Left hindlimb (tissue), 1 donor: ENCODE results near the gene FNDC7.
"Not testable (repeated sequence)": the region's sequence is repeated elsewhere in the genome, so short reads cannot be mapped to it uniquely, and the experiment has no call there.

Experiments
- DNase-seq: peaks from one replicate; pipeline ENCODE4 v3.0.0-alpha.2; 2018

FNDC7 gene

GRCh38 chr1:108745980-108746381, 33.3 kb downstream of the FNDC7 start:
- DNase-seq, result no peak

GRCh38 chr1:108746382-108747170, 33.9 kb downstream of the FNDC7 start, which contains the start of gene STXBP3:
Gene STXBP3 (plus strand): TSS chr1:108746674. CDS start chr1:108746738, 64 bp downstream.
- peak; percentile 99 for DNase-seq

- peak; percentile 87 for DNase-seq
Observed at GRCh38 chr1:108747171-108747850, 34.6 kb downstream of the FNDC7 start.

DNA sequence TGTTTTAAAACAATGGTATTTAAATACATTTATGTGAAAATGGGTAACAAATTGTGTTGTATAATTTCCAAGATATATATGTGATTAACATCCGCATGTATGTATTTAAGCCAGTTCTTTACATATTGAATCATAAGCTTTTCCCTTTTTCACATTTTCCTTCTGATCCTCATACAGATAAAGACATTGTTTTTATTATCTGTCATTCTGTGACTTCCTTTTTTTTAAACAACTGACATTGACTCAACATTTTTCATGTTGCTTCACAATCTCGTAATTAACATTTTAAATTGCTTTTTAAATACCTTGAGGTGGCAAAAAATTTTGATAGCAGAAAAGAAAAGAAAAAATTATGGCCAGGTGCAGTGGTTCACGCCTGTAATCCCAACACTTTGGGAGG, 35.2 kb downstream of the FNDC7 start:
- no peak for DNase-seq

- no peak for DNase-seq
Observed at GRCh38 chr1:108749081-108749480, 36.4 kb downstream of the FNDC7 start.

DNA sequence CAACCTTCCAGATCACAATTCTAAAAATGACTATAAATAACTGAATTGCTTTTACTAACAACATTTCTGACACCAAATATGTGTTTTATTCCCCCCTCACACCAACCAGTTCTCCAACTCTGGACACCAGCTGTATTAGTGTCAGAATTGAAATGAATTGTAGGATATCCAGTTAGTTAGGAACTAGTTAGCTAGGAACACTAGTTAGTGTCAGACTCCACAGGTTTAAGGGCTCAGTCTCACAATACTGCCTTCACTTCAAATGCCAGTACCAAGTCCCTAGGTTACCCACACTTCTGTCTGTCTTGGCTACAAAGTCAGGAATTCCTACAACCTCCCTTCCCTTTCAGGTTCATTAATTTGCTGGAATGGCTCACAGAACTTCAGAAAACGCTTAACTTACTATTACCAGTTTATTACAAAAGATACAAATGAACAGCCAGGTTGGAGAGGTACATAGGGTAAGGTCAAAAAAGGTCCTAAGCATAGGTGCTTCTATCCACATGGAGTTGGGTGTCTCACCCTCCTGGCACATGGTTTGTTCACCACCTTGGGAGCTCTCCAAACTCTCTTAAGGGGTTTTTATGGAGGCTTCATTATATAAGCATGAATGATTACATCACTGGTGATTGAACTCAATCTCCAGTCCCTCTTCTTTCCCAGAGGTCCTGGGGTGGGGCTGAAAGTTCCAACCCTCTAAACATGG, 37.9 kb downstream of the FNDC7 start:
- DNase-seq, result no peak

GRCh38 chr1:108753363-108753762, 40.7 kb downstream of the FNDC7 start:
- DNase-seq, result no peak

DNA sequence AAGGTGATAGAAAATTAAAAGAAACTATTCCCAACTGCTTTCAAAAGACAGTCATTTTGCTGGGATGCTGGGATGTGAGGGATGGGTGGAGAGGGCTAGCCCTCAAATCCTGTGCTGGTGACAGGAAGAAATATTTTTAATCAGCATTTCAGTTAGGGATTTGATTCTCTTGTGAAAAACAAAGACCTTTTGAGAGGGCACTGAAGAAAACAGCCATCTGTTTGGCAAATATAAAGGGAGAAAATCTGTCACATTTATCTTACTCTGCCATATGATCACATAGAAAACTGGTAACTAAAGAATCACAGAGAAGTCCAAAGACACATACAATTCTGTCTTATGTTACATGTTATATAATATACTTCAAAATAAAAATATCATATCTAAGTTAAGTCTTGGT, 46.1 kb downstream of the FNDC7 start:
- DNase-seq, result no peak

GRCh38 chr1:108767115-108767514, 54.4 kb downstream of the FNDC7 start:
- DNase-seq, result no peak

GRCh38 chr1:108767708-108768107, 55.0 kb downstream of the FNDC7 start:
- DNase-seq, result no peak

GRCh38 chr1:108777839-108778238, 65.1 kb downstream of the FNDC7 start:
- no peak for DNase-seq

GRCh38 chr1:108779455-108779854, 66.7 kb downstream of the FNDC7 start:
- DNase-seq, result no peak

DNA sequence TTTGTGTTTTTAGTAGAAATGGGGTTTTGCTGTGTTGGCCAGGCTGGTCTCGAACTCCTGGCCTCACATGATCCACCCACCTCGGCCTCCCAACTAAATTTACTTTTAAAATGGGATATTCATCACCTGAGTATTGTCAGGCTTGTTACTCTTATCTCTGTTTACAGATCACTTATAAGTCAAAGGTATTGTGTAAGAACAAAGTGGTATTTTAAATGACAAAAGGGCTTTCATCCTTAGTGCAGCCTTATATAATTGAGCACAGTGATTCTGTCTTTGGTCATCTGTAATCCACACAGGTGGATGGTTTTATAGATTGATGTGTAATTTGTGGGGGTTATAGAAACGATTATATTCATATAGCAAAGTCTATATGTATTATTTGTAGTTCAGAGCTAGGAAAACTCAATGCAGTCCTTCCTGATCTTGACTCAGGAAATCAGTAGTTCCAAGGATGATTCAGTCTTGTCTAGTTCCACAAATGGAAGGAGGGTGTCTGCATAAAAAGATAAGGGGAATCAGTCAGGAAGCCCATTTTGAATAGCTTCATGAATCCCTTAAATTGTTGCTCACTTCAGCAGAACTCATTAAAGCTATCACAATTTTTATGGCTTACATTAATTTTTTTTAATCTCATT, 68.3 kb downstream of the FNDC7 start:
- DNase-seq, result no peak

- DNase-seq, result not testable (repeated sequence)
Observed at GRCh38 chr1:108781575-108781944, 68.9 kb downstream of the FNDC7 start.

DNA sequence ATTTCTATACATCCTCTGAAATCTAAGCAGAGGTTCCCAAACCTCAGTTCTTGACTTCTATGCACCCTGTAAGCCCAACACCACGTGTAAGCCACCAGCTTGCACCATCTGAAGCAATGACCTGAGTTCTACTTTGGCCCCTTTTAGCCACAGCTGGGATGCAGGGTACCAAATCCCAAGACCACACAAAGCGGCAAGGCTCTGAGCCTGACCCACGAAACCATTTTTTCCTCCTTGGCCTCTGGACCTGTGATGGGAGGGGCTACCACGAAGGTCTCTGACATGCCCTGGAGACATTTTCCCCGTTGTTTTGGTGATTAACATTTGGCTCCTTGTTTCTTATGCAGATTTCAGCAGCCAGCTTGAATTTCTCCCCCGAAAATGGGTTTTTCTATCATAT, 72.6 kb downstream of the FNDC7 start:
- no peak for DNase-seq

DNA sequence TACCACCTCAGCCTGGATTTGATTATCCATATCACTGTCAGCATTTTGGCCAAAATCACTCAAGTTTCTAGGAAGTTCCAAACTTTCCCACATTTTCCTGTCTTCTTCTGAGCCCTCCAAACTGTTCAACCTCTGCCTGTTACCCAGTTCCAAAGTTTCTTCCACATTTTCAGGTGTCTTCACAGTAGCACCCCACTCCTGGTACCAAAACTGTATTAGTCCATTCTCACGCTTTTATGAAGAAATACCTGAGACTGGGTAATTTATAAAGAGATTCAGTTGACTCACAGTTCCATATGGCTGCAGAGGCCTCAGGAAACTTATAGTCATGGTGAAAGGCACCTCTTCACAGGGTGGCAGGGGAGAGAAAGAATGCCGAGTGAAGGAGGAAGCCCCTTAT, 73.2 kb downstream of the FNDC7 start:
- DNase-seq, result no peak

DNA sequence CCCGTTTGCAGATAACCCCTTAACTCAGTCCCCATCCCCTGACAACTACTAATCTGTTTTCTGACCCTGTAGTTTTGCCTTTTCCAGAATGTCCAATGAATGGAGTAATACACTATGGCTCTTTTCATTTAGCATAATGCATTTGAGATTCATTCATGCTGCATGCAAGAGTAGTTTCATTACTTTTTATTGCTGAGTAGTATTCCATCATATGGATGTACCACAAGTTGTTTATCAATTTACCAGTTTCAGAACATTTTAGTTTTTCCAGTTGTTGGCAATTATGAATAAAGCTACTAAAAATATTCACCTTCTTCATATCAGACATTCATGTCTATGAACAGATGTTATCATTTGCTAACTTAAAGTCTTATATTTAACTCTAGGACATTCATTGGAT, 79.1 kb downstream of the FNDC7 start:
- DNase-seq, result no peak
